Sigmoid colon (tissue), 4 donors: ENCODE measurements around the gene DDX60.

Experiments
- POLR2AphosphoS5 ChIP-seq, 4 donors: sonication (generic); formaldehyde crosslinking; IDR thresholded peaks; one replicate each; pipeline ENCODE4 v1.6.1; 2017; ENCODE audit warnings: antibody characterized with exemption in 4 of 4
- TF ChIP-seq, protein P1 (sequence below), 4 experiments: fragments of 450-650 bp in 3 of 4; fragments of 200-600 bp in 1 of 4; IDR thresholded peaks; one replicate each; pipeline ENCODE4 v1.5.1; 2016 to 2019; ENCODE audit warnings: antibody characterized with exemption in 4 of 4, mild to moderate bottlenecking in 3 of 4, moderate library complexity in 2 of 4

DNA sequence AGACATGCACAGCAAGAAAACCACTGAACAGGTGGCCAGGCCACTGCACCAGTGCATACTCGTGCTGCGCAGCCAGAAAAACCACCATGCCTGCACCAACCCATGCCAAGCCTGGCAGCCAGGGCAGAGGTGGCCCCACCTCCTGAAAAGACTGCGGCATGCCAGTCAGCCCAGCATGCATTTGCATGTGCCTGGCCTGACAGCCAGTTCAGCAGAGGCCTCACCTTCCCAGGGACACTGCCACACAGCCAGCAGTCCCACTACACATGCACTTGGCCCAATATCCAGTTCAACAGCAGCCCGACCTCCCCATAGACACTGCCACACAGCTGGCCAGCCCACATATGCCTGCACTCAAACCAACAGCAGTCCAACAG is 43.5 kb upstream of the DDX60 start:
- TF ChIP-seq, protein P1, sequence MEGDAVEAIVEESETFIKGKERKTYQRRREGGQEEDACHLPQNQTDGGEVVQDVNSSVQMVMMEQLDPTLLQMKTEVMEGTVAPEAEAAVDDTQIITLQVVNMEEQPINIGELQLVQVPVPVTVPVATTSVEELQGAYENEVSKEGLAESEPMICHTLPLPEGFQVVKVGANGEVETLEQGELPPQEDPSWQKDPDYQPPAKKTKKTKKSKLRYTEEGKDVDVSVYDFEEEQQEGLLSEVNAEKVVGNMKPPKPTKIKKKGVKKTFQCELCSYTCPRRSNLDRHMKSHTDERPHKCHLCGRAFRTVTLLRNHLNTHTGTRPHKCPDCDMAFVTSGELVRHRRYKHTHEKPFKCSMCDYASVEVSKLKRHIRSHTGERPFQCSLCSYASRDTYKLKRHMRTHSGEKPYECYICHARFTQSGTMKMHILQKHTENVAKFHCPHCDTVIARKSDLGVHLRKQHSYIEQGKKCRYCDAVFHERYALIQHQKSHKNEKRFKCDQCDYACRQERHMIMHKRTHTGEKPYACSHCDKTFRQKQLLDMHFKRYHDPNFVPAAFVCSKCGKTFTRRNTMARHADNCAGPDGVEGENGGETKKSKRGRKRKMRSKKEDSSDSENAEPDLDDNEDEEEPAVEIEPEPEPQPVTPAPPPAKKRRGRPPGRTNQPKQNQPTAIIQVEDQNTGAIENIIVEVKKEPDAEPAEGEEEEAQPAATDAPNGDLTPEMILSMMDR (IDR thresholded peaks at IDR 0.05), result no peak
- no peak for TF ChIP-seq POLR2AphosphoS5 (IDR thresholded peaks at IDR 0.05)
